HepG2 (cell line): ENCODE results near the gene DNAJC13.

Experiments used
- ARNT ChIP-seq: fragments of 450-650 bp; IDR thresholded peaks from 2 replicates; pipeline ENCODE4 v1.6.1; 2017
- KDM5A ChIP-seq: fragments of 200-600 bp; sonication (generic); IDR thresholded peaks from 2 replicates; pipeline ENCODE4 v1.7.0; 2018; ENCODE audit warnings: antibody characterized with exemption, mild to moderate bottlenecking, low read length, borderline replicate concordance
- NFE2L1 ChIP-seq: sonication (generic); formaldehyde crosslinking; IDR thresholded peaks from 2 replicates; pipeline ENCODE4 v1.4.0; 2020; ENCODE audit warnings: missing genetic modification reagents, mild to moderate bottlenecking, borderline replicate concordance
- NFIC ChIP-seq: IDR thresholded peaks from 2 replicates; pipeline ENCODE4 v1.6.1; 2012; ENCODE audit warnings: mild to moderate bottlenecking, low read length, inconsistent platforms
- NFKB2 ChIP-seq: sonication (generic); formaldehyde crosslinking; IDR thresholded peaks from 2 replicates; pipeline ENCODE4 v1.4.0; 2020; ENCODE audit warnings: missing genetic modification reagents, borderline replicate concordance
- NR2F6 ChIP-seq, 2 experiments: IDR thresholded peaks; 2 replicates each; pipeline ENCODE4 v1.6.1; 2016; ENCODE audit warnings: antibody characterized with exemption in 1 of 2, mild to moderate bottlenecking in 1 of 2
- POLR2A ChIP-seq, 2 experiments: IDR thresholded peaks; 2 replicates each; pipeline ENCODE4 v1.6.1; 2011; ENCODE audit warnings: low read depth in 2 of 2, low read length in 2 of 2, mild to moderate bottlenecking in 1 of 2, moderate library complexity in 1 of 2; ENCODE audit not compliant: insufficient read depth in 1 of 2
- RFX5 ChIP-seq: IDR thresholded peaks from 2 replicates; pipeline ENCODE4 v1.6.1; 2011; ENCODE audit warnings: low read depth, low read length, improper control_type of control experiment
- ZBTB21 ChIP-seq: sonication (generic); formaldehyde crosslinking; IDR thresholded peaks from 2 replicates; pipeline ENCODE4 v1.4.0; 2020; ENCODE audit warnings: missing genetic modification reagents
- ZNF547 ChIP-seq: sonication (generic); formaldehyde crosslinking; IDR thresholded peaks from 2 replicates; pipeline ENCODE4 v1.5.1; 2020; ENCODE audit warnings: mild to moderate bottlenecking, missing genetic modification reagents
- ZNF550 ChIP-seq: sonication (generic); formaldehyde crosslinking; IDR thresholded peaks from 2 replicates; pipeline ENCODE4 v1.4.0; 2020; ENCODE audit warnings: mild to moderate bottlenecking, missing genetic modification reagents, borderline replicate concordance
- TF ChIP-seq, protein P1 (sequence below): sonication (generic); formaldehyde crosslinking; IDR thresholded peaks from 2 replicates; pipeline ENCODE4 v1.5.0; 2020; ENCODE audit warnings: mild to moderate bottlenecking, missing genetic modification reagents
- TF ChIP-seq, protein P2 (sequence below): sonication (generic); formaldehyde crosslinking; IDR thresholded peaks from 2 replicates; pipeline ENCODE4 v1.5.0; 2020; ENCODE audit warnings: mild to moderate bottlenecking, missing genetic modification reagents, moderate library complexity

DNA sequence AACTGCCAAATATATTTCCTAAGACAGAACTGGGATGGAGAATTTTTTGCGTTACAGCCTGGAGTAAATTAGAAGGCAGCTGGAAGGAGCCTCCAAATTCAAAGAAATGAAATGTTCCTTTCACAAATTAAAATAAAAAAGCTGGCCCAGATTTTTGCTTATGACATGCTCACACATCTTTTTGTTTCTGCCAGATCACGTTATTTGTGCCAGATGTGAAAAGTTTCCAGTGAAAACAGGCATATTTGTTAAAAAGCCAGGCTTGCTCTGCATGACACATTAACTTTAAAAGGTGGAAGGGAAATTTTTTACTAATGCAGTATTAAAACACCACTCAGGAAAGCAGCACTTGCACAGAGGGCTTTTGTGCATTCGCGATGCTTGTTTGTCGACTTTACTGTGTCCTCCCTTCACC is 156.5 kb downstream of the DNAJC13 start:
- no peak for TF ChIP-seq NFKB2 (CRISPR knock-in tag)
- TF ChIP-seq RFX5 = no peak
- TF ChIP-seq NFE2L1 (CRISPR knock-in tag) = no peak
- TF ChIP-seq ZNF550 (CRISPR knock-in tag) = no peak
- TF ChIP-seq, protein P1, sequence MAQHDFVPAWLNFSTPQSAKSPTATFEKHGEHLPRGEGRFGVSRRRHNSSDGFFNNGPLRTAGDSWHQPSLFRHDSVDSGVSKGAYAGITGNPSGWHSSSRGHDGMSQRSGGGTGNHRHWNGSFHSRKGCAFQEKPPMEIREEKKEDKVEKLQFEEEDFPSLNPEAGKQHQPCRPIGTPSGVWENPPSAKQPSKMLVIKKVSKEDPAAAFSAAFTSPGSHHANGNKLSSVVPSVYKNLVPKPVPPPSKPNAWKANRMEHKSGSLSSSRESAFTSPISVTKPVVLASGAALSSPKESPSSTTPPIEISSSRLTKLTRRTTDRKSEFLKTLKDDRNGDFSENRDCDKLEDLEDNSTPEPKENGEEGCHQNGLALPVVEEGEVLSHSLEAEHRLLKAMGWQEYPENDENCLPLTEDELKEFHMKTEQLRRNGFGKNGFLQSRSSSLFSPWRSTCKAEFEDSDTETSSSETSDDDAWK = no peak
- no peak for TF ChIP-seq ZBTB21 (CRISPR knock-in tag)
- TF ChIP-seq, protein P2, sequence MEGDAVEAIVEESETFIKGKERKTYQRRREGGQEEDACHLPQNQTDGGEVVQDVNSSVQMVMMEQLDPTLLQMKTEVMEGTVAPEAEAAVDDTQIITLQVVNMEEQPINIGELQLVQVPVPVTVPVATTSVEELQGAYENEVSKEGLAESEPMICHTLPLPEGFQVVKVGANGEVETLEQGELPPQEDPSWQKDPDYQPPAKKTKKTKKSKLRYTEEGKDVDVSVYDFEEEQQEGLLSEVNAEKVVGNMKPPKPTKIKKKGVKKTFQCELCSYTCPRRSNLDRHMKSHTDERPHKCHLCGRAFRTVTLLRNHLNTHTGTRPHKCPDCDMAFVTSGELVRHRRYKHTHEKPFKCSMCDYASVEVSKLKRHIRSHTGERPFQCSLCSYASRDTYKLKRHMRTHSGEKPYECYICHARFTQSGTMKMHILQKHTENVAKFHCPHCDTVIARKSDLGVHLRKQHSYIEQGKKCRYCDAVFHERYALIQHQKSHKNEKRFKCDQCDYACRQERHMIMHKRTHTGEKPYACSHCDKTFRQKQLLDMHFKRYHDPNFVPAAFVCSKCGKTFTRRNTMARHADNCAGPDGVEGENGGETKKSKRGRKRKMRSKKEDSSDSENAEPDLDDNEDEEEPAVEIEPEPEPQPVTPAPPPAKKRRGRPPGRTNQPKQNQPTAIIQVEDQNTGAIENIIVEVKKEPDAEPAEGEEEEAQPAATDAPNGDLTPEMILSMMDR (CRISPR knock-in tag) = no peak
- no peak for TF ChIP-seq ARNT
- TF ChIP-seq KDM5A = no peak
- TF ChIP-seq POLR2A (IDR thresholded peaks at IDR 0.05; ENCODE audit: insufficient read depth in 1 of 2, low read depth in 2 of 2, low read length in 2 of 2) = no peak
- no peak for TF ChIP-seq NFIC
- TF ChIP-seq ZNF547 = no peak
- TF ChIP-seq NR2F6 (IDR thresholded peaks at IDR 0.05) = no peak
- TF ChIP-seq NR2F6 (CRISPR knock-in tag; IDR thresholded peaks at IDR 0.05) = no peak
